Liver (tissue), 9 donors: ENCODE data around the gene CCDC141. TPM values are rescaled to one million over a fixed set of nuclear protein-coding genes. Genes with fewer than 3 reads are reported as not detected.
"Not testable (repeated sequence)": the region's sequence is repeated elsewhere in the genome, so short reads cannot be mapped to it uniquely, and the experiment has no call there.

Source experiments
- DNase-seq: peaks from one replicate; pipeline ENCODE4 v3.0.0-alpha.2; 2017; ENCODE audit warnings: low spot score
- H3K27ac ChIP-seq, 2 donors: one replicate each; pipeline ENCODE4 v1.7.0; 2013; ENCODE audit warnings: inconsistent platforms in 2 of 2, low read length in 2 of 2, control low read depth in 1 of 2, low read depth in 1 of 2, mild to moderate bottlenecking in 1 of 2
- H3K27me3 ChIP-seq, 4 donors: one replicate each; pipeline versions ENCODE4 v1.6.1 to v1.7.0; 2013; ENCODE audit warnings: low read length in 3 of 4, inconsistent platforms in 1 of 4, mild to moderate bottlenecking in 1 of 4, moderate library complexity in 1 of 4; ENCODE audit not compliant: control insufficient read depth in 4 of 4, insufficient read depth in 4 of 4
- H3K36me3 ChIP-seq, 4 donors: one replicate each; pipeline versions ENCODE4 v1.6.1 to v1.7.0; 2013; ENCODE audit warnings: low read length in 3 of 4, mild to moderate bottlenecking in 3 of 4, low read depth in 1 of 4, moderate library complexity in 1 of 4; ENCODE audit not compliant: control insufficient read depth in 4 of 4, insufficient read depth in 3 of 4
- H3K4me1 ChIP-seq, 4 donors: one replicate each; pipeline versions ENCODE4 v1.6.1 to v1.7.0; 2013; ENCODE audit warnings: low read length in 3 of 4, mild to moderate bottlenecking in 3 of 4, moderate library complexity in 1 of 4; ENCODE audit not compliant: control insufficient read depth in 4 of 4, insufficient read depth in 4 of 4
- H3K4me3 ChIP-seq, 3 donors: one replicate each; pipeline versions ENCODE4 v1.6.1 to v1.7.0; 2013; ENCODE audit warnings: low read length in 3 of 3, control low read depth in 1 of 3, low read depth in 1 of 3, mild to moderate bottlenecking in 1 of 3
- H3K9ac ChIP-seq, 2 donors: one replicate each; pipeline ENCODE4 v1.7.0; 2013; ENCODE audit warnings: low read length in 2 of 2, mild to moderate bottlenecking in 2 of 2, moderate library complexity in 2 of 2, control low read depth in 1 of 2, low read depth in 1 of 2
- H3K9me3 ChIP-seq, 4 donors: one replicate each; pipeline versions ENCODE4 v1.6.1 to v1.7.0; 2013; ENCODE audit warnings: low read length in 3 of 4; ENCODE audit not compliant: control insufficient read depth in 4 of 4
- EGR1 ChIP-seq, 2 donors: IDR thresholded peaks; 2 replicates each; pipeline ENCODE4 v1.6.1; 2016 to 2018; ENCODE audit warnings: antibody characterized with exemption in 2 of 2, low read depth in 2 of 2
- FOXA1 ChIP-seq: IDR thresholded peaks from 2 replicates; pipeline ENCODE4 v1.6.1; 2016; ENCODE audit warnings: antibody characterized with exemption
- GABPA ChIP-seq, 2 donors: IDR thresholded peaks in 1 of 2; conservative IDR thresholded peaks in 1 of 2; 2 replicates each; pipeline ENCODE4 v1.6.1; 2016; ENCODE audit warnings: antibody characterized with exemption in 2 of 2, mild to moderate bottlenecking in 1 of 2, moderate library complexity in 1 of 2
- HNF4A ChIP-seq, 2 donors: conservative IDR thresholded peaks; 2 replicates each; pipeline ENCODE4 v1.6.1; 2016; ENCODE audit warnings: antibody characterized with exemption in 2 of 2, mild to moderate bottlenecking in 2 of 2
- RXRA ChIP-seq, 2 donors: IDR thresholded peaks; 2 replicates each; pipeline ENCODE4 v1.6.1; 2017 to 2018; ENCODE audit warnings: antibody characterized with exemption in 2 of 2, mild to moderate bottlenecking in 1 of 2
- SP1 ChIP-seq: IDR thresholded peaks from 2 replicates; pipeline ENCODE4 v1.6.1; 2018; ENCODE audit warnings: antibody characterized with exemption, mild to moderate bottlenecking
- TAF1 ChIP-seq: conservative IDR thresholded peaks from 2 replicates; pipeline ENCODE4 v1.6.1; 2016; ENCODE audit warnings: antibody characterized with exemption, mild to moderate bottlenecking
- WGBS: extraction: QIAGEN DNeasy Blood & Tissue Kit; methylation state at CpG from one replicate; pipeline ENCODE4 v1.1.7; 2013; 5-methylcytosine and 5-hydroxymethylcytosine counted together
- polyA plus RNA-seq, 2 donors: library from polyadenylated mRNA; stranded (reverse) in 1 of 2; unstranded in 1 of 2; fragments of 200-250 nt in 1 of 2; fragments of >200 nt in 1 of 2; fragmentation: Nextera tagmentation in 1 of 2; extraction: Ambion mirVana in 1 of 2; gene quantifications; one replicate each; pipeline versions ENCODE4 v1.2.1 to v1.2.3, GENCODE V29; 2013 to 2015
- total RNA-seq, 2 donors: library from RNA; depleted of rRNA; stranded (reverse); fragments of >200 nt; gene quantifications; one replicate each; pipeline ENCODE4 v1.2.3, GENCODE V29; 2014
- TF ChIP-seq, protein P1 (sequence below): IDR thresholded peaks from 2 replicates; pipeline ENCODE4 v1.6.1; 2016; ENCODE audit warnings: antibody characterized with exemption, mild to moderate bottlenecking
- TF ChIP-seq, protein P2 (sequence below): fragments of 150-350 bp; IDR thresholded peaks from 2 replicates; pipeline ENCODE4 v1.5.1; 2017; ENCODE audit warnings: improper control_type of control experiment, low read depth, low read length; ENCODE audit not compliant: missing input control
- TF ChIP-seq, protein P3 (sequence below): IDR thresholded peaks from 2 replicates; pipeline ENCODE4 v1.6.1; 2016; ENCODE audit warnings: antibody characterized with exemption
- TF ChIP-seq, protein P4 (sequence below): IDR thresholded peaks from 2 replicates; pipeline ENCODE4 v1.6.1; 2016; ENCODE audit warnings: antibody characterized with exemption
- donor health status: healthy.
- donor health status: healthy.
- donor health status: healthy.
- donor health status: healthy.
- donor health status: healthy.

CCDC141 gene
- total and polyA plus RNA-seq, 4 donors, result 0.05 to 1.0 (median 0.39) TPM

DNA sequence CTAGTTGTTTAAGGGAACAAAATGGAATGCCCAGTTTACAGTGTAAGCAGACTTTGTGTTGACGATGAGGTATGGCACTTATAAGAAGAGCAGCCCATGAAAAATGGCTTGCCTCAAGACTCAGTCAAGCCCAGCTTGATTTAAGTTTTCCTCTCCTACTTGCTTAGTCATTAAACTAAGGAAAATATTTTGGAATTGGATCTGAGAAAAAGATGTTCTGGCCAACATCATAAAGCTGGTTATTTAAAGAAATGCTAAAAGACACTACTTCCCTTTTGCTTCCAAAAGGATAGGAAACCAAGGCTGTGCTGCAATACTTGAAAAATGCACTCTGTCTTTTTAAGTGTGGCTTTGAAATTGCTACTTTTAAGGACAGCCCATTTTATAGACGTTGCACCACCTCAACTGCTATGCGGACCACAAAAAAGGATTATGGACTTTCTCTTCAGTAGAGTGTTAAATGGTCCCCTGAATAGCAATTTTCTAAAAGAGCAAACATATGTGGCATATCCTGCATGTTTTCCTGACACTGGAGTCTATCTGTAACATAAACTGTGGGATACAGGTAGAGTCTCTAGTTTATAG, 32.1 kb downstream of the CCDC141 start:
- TF ChIP-seq SP1 (no peak), TAF1 (no peak), EGR1 (IDR thresholded peaks at IDR 0.05; ENCODE audit: low read depth in 2 of 2) (no peak), GABPA (IDR thresholded peaks at IDR 0.05 in 1 of 2, conservative IDR thresholded peaks at IDR 0.05 in 1 of 2) (no peak), HNF4A (conservative IDR thresholded peaks at IDR 0.05) (no peak), FOXA1 (no peak)
- TF ChIP-seq, protein P1, sequence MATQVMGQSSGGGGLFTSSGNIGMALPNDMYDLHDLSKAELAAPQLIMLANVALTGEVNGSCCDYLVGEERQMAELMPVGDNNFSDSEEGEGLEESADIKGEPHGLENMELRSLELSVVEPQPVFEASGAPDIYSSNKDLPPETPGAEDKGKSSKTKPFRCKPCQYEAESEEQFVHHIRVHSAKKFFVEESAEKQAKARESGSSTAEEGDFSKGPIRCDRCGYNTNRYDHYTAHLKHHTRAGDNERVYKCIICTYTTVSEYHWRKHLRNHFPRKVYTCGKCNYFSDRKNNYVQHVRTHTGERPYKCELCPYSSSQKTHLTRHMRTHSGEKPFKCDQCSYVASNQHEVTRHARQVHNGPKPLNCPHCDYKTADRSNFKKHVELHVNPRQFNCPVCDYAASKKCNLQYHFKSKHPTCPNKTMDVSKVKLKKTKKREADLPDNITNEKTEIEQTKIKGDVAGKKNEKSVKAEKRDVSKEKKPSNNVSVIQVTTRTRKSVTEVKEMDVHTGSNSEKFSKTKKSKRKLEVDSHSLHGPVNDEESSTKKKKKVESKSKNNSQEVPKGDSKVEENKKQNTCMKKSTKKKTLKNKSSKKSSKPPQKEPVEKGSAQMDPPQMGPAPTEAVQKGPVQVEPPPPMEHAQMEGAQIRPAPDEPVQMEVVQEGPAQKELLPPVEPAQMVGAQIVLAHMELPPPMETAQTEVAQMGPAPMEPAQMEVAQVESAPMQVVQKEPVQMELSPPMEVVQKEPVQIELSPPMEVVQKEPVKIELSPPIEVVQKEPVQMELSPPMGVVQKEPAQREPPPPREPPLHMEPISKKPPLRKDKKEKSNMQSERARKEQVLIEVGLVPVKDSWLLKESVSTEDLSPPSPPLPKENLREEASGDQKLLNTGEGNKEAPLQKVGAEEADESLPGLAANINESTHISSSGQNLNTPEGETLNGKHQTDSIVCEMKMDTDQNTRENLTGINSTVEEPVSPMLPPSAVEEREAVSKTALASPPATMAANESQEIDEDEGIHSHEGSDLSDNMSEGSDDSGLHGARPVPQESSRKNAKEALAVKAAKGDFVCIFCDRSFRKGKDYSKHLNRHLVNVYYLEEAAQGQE, result no peak
- TF ChIP-seq, protein P2, sequence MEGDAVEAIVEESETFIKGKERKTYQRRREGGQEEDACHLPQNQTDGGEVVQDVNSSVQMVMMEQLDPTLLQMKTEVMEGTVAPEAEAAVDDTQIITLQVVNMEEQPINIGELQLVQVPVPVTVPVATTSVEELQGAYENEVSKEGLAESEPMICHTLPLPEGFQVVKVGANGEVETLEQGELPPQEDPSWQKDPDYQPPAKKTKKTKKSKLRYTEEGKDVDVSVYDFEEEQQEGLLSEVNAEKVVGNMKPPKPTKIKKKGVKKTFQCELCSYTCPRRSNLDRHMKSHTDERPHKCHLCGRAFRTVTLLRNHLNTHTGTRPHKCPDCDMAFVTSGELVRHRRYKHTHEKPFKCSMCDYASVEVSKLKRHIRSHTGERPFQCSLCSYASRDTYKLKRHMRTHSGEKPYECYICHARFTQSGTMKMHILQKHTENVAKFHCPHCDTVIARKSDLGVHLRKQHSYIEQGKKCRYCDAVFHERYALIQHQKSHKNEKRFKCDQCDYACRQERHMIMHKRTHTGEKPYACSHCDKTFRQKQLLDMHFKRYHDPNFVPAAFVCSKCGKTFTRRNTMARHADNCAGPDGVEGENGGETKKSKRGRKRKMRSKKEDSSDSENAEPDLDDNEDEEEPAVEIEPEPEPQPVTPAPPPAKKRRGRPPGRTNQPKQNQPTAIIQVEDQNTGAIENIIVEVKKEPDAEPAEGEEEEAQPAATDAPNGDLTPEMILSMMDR, result no peak
- TF ChIP-seq, protein P3, sequence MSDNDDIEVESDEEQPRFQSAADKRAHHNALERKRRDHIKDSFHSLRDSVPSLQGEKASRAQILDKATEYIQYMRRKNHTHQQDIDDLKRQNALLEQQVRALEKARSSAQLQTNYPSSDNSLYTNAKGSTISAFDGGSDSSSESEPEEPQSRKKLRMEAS, result no peak
- TF ChIP-seq, protein P4, sequence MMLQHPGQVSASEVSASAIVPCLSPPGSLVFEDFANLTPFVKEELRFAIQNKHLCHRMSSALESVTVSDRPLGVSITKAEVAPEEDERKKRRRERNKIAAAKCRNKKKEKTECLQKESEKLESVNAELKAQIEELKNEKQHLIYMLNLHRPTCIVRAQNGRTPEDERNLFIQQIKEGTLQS, result no peak
- no peaks in the 10 kb centered on the region for H3K4me1 ChIP-seq
- H3K9ac ChIP-seq, result no peak overlapping the region
- no peak overlapping the region for H3K27ac ChIP-seq
- H3K36me3 ChIP-seq, result no peaks in the 10 kb centered on the region
- no peaks in the 10 kb centered on the region for H3K9me3 ChIP-seq
- WGBS, result 66% methylated on average over 3 of the region's 3 CpGs
- no peaks in the 10 kb centered on the region for H3K27me3 ChIP-seq
- no peak overlapping the region for H3K4me3 ChIP-seq
- no peak for DNase-seq

DNA sequence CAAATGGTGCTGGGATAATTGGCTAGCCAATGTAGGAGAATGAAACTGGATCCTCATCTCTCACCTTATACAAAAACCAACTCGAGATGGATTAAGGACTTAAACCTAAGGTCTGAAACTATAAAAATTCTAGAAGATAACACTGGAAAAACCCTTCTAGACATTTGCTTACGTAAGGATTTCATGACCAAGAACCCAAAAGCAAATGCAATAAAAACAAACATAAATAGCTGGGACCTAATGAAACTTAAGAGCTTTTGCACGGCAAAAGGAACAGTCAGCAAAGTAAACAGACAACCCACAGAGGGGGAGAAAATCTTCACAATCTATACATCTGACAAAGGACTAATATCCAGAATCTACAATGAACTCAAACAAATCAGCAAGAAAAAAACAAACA, 35.7 kb downstream of the CCDC141 start:
- DNase-seq, H3K27me3 ChIP-seq: not testable (repeated sequence)
- WGBS, result 83% methylated on average over 3 of the region's 3 CpGs

DNA sequence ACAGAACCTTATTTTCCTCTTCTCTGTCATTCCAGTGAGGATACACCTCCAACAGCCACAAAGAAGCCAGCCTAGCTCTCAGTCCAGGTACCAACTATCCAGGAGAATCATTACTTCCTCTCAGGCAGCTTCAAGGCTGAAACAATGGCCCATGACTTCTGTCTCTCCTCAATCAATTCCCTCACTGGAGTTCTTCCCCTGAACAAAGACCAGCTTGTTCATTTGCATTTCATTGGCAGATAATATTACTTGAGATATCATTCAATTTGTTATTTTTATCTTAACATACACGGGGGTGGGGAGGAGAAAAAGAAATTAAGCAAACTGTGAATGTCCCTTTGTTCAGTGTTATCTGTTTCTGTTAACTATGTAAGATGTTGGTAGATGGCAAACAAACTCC, 44.0 kb downstream of the CCDC141 start:
- no peaks in the 10 kb centered on the region for H3K36me3 ChIP-seq
- DNase-seq, result no peak
- WGBS, result 17% methylated on average over 1 of the region's 1 CpG
- H3K27ac ChIP-seq, result no peak overlapping the region
- no peaks in the 10 kb centered on the region for H3K27me3 ChIP-seq
- H3K4me1 ChIP-seq, result no peaks in the 10 kb centered on the region
- no peak overlapping the region for H3K4me3 ChIP-seq
- TF ChIP-seq EGR1 (IDR thresholded peaks at IDR 0.05; ENCODE audit: low read depth in 2 of 2) (no peak), FOXA1 (no peak), RXRA (IDR thresholded peaks at IDR 0.05) (no peak)
- TF ChIP-seq, protein P1, result no peak
- H3K9me3 ChIP-seq, result peaks cover 0 to 1% (median 0%) of the 10 kb centered on the region in 4 donors
- H3K9ac ChIP-seq, result no peak overlapping the region

More for the DNA sequence above, 35.7 kb downstream of the CCDC141 start:
- H3K9me3 ChIP-seq, H3K36me3 ChIP-seq, H3K27ac ChIP-seq, H3K4me1 ChIP-seq, H3K4me3 ChIP-seq, H3K9ac ChIP-seq: not testable (repeated sequence)
